ENCODE results near the gene ADPGK.

GRCh38 chr15:72771329-72771725 lies 12.2 kb downstream of the ADPGK start:
- TF ChIP-seq CTCF (IDR thresholded peaks at IDR 0.05) (no peak), POLR2A (IDR thresholded peaks at IDR 0.05) (no peak)
